Hematopoietic multipotent progenitor cell (in vitro differentiated cells): ENCODE measurements around the gene PXDN. TPM values are rescaled to one million over a fixed set of nuclear protein-coding genes. Genes with fewer than 3 reads are reported as not detected.

Source experiments
- DNase-seq, 3 donors: peaks; one replicate each; pipeline ENCODE4 v3.0.0-alpha.2; 2011 to 2015; ENCODE audit warnings: low read depth in 2 of 3, low spot score in 2 of 3
- total RNA-seq: library from RNA; depleted of rRNA; stranded (reverse); fragments of >200 nt; gene quantifications from one replicate; pipeline ENCODE4 v1.2.3, GENCODE V29; 2012

The PXDN gene
- total RNA-seq, 1 donor = 6.2 TPM

- DNase-seq = no peak
These were observed 88.9 kb downstream of the PXDN start for GRCh38 chr2:1655461-1655860.

GRCh38 chr2:1654696-1655374 is 89.5 kb downstream of the PXDN start:
- DNase-seq = no peak

- no peak for DNase-seq
These were observed 90.2 kb downstream of the PXDN start for GRCh38 chr2:1653956-1654695.

DNA sequence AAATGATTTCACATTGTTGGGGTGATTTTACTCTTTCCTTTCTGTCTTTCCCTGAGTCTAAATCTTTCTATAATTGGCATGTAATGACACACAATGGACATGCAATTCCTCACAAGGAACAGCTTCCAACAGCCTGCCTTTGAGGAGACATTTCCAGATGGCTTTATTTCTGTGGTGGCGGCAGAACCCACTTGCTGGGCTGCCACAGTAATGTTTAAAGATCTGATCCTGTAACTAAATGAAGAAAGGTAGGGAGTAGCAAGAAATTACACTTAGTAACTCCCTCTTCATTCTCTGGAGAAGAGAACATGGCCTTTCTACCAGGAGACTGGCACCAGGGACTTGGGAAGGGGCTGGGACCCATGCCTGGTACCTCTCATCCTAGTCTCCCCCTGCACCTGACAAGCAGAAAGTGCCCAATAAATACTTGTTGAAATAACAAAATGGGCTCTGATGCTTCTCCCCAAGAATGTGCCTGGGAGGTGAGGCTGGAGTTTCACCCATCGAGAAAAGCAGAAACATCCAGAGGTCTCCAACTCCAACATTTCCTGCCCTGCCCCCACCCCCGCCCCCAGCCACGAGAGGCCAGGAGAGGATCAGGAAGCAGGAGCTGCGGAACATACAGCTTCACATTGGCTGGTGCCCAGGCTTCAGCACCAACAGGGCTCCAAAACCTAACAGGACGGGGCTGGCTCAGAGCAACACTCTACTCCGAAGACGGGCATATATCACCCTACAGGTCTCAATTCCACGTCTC is 92.1 kb downstream of the PXDN start:
- DNase-seq = no peak

GRCh38 chr2:1651121-1652033 is 92.9 kb downstream of the PXDN start:
- DNase-seq = no peak

GRCh38 chr2:1650085-1650872 is 94.0 kb downstream of the PXDN start:
- no peak for DNase-seq

GRCh38 chr2:1649103-1650084 is 94.9 kb downstream of the PXDN start:
- DNase-seq = no peak

- DNase-seq = no peak
These were observed 95.8 kb downstream of the PXDN start for GRCh38 chr2:1648241-1649102.

- DNase-seq = no peak
These were observed 96.7 kb downstream of the PXDN start for GRCh38 chr2:1647417-1648240.

- no peak for DNase-seq
These were observed 98.4 kb downstream of the PXDN start for GRCh38 chr2:1645761-1646476.

- no peak for DNase-seq
These were observed 99.9 kb downstream of the PXDN start for GRCh38 chr2:1644427-1644826.

- no peak for DNase-seq
These were observed 101.2 kb downstream of the PXDN start for GRCh38 chr2:1642993-1643619.

DNA sequence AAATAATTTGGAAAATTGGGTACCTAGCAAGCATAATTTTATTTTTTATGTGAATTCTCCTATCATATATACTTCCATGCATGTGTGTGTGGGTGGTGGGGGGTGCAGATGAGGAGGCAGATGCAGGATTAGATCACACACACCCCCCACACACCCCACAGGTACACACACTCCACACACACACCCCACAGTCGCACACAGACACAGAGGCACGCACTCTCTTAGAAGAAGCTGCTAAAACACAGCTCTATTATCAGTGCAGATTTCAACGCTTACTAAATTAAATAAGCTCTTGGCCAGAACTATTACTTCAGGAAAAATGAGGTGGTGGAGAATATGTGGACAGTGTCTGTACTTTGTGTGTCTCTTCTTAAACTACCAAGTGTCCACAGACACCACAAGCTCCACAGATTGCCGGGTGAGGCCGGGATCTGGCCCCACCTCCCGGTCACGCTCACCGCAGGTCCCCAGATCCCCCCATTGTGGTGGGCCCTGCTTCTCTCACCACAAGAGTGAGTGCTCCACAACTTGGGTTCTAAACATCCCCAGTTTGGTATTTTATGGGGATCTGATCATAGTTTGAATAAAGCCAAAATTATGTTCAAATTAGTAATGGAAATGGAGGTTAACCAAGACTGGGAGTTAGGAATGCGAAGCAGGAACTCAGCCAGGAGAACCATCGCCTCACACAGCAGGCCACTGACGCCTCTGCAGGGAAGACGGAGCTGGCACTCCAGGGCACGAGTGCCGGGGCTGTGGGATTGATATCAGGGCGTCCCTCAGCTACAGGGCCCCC is 102.1 kb downstream of the PXDN start:
- no peak for DNase-seq

GRCh38 chr2:1641523-1641922 is 102.8 kb downstream of the PXDN start:
- no peak for DNase-seq
